MV-4-11 (cell line): Measurements from ENCODE around the gene RPP25L.

ENCODE experiments used
- DNase-seq: peaks from one replicate; lab custom pipeline; 2025; lab: John Stamatoyannopoulos, UW

Gene RPP25L

GRCh38 chr9:34568133-34568532 is 43.8 kb downstream of the RPP25L start:
- DNase-seq, result no peak

GRCh38 chr9:34566972-34567371 is 44.9 kb downstream of the RPP25L start:
- DNase-seq, result no peak

GRCh38 chr9:34566322-34566721 is 45.6 kb downstream of the RPP25L start:
- no peak for DNase-seq

- no peak for DNase-seq
Observed at GRCh38 chr9:34565856-34566255, 46.0 kb downstream of the RPP25L start.

GRCh38 chr9:34564617-34565016 is 47.3 kb downstream of the RPP25L start:
- no peak for DNase-seq

- DNase-seq, result no peak
Observed at GRCh38 chr9:34563262-34563661, 48.6 kb downstream of the RPP25L start.

GRCh38 chr9:34562135-34562745 is 49.7 kb downstream of the RPP25L start:
- no peak for DNase-seq

GRCh38 chr9:34560599-34561214 is 51.2 kb downstream of the RPP25L start:
- DNase-seq, result no peak
